DOHH2 (cell line): ENCODE data around the gene SLC35F5.

Experiments used
- EZH2phosphoT487 ChIP-seq: fragments of 200-600 bp; sonication (generic); IDR thresholded peaks from 2 replicates; pipeline ENCODE4 v1.6.1; 2017; ENCODE audit warnings: borderline replicate concordance, mild to moderate bottlenecking, antibody characterized with exemption, low read length, moderate library complexity, mixed read lengths
- TF ChIP-seq, protein P1 (sequence below): fragments of 200-600 bp; sonication (generic); IDR thresholded peaks from one replicate; pipeline ENCODE4 v1.5.1; 2014; ENCODE audit warnings: antibody characterized with exemption, mild to moderate bottlenecking, low read depth, low read length; ENCODE audit not compliant: poor library complexity, severe bottlenecking

DNA sequence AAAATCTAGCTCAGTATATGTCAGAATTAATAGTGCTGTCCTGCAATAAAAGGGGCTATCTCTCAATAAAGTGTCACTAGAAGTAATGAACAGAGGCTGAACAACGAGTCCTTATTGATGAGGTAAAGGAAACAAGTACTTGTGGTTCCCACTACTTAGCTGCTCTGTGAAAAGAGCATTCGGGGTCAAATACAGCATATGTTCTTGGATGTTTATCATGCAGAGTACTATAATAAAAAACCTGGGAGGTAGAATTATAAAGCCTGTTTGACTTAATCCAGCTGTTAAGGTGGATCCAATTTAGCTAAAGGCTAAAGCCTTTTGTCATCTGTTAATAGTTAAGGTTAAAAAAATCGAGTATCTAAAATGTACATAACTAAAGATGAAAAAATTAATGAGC, 32.4 kb downstream of the SLC35F5 start:
- TF ChIP-seq, protein P1, sequence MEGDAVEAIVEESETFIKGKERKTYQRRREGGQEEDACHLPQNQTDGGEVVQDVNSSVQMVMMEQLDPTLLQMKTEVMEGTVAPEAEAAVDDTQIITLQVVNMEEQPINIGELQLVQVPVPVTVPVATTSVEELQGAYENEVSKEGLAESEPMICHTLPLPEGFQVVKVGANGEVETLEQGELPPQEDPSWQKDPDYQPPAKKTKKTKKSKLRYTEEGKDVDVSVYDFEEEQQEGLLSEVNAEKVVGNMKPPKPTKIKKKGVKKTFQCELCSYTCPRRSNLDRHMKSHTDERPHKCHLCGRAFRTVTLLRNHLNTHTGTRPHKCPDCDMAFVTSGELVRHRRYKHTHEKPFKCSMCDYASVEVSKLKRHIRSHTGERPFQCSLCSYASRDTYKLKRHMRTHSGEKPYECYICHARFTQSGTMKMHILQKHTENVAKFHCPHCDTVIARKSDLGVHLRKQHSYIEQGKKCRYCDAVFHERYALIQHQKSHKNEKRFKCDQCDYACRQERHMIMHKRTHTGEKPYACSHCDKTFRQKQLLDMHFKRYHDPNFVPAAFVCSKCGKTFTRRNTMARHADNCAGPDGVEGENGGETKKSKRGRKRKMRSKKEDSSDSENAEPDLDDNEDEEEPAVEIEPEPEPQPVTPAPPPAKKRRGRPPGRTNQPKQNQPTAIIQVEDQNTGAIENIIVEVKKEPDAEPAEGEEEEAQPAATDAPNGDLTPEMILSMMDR = no peak
- TF ChIP-seq EZH2phosphoT487 = no peak
